Esophagus muscularis mucosa (tissue), 4 donors: ENCODE data around the gene POLDIP2.

Experiments used
- EP300 ChIP-seq: sonication (generic); formaldehyde crosslinking; IDR thresholded peaks from one replicate; pipeline ENCODE4 v1.6.1; 2017; ENCODE audit warnings: antibody characterized with exemption
- POLR2A ChIP-seq: fragments of 450-650 bp; IDR thresholded peaks from one replicate; pipeline ENCODE4 v1.6.1; 2017; ENCODE audit warnings: antibody characterized with exemption, moderate library complexity, mild to moderate bottlenecking, low read depth
- POLR2AphosphoS5 ChIP-seq, 2 donors: sonication (generic); formaldehyde crosslinking; IDR thresholded peaks; one replicate each; pipeline ENCODE4 v1.6.1; 2017; ENCODE audit warnings: antibody characterized with exemption in 2 of 2
- TF ChIP-seq, protein P1 (sequence below), 3 experiments: fragments of 200-600 bp in 2 of 3; fragments of 450-650 bp in 1 of 3; sonication (generic) in 2 of 3; IDR thresholded peaks; one replicate each; pipeline ENCODE4 v1.5.1; 2017 to 2019; ENCODE audit warnings: antibody characterized with exemption in 3 of 3, mild to moderate bottlenecking in 2 of 3, moderate library complexity in 1 of 3

DNA sequence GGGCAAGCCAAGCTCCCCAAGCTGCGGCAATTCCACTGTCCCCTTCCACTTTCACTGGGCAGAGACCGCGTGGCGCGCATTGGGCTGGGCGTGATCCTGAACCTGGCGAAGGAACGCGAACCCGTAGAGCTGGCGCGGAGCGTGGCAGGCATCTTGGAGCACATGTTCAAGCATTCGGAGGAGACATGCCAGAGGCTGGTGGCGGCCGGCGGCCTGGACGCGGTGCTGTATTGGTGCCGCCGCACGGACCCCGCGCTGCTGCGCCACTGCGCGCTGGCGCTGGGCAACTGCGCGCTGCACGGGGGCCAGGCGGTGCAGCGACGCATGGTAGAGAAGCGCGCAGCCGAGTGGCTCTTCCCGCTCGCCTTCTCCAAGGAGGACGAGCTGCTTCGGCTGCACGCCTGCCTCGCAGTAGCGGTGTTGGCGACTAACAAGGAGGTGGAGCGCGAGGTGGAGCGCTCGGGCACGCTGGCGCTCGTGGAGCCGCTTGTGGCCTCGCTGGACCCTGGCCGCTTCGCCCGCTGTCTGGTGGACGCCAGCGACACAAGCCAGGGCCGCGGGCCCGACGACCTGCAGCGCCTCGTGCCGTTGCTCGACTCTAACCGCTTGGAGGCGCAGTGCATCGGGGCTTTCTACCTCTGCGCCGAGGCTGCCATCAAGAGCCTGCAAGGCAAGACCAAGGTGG, 24.0 kb upstream of the POLDIP2 start:
- TF ChIP-seq POLR2A, result no peak
- TF ChIP-seq, protein P1, sequence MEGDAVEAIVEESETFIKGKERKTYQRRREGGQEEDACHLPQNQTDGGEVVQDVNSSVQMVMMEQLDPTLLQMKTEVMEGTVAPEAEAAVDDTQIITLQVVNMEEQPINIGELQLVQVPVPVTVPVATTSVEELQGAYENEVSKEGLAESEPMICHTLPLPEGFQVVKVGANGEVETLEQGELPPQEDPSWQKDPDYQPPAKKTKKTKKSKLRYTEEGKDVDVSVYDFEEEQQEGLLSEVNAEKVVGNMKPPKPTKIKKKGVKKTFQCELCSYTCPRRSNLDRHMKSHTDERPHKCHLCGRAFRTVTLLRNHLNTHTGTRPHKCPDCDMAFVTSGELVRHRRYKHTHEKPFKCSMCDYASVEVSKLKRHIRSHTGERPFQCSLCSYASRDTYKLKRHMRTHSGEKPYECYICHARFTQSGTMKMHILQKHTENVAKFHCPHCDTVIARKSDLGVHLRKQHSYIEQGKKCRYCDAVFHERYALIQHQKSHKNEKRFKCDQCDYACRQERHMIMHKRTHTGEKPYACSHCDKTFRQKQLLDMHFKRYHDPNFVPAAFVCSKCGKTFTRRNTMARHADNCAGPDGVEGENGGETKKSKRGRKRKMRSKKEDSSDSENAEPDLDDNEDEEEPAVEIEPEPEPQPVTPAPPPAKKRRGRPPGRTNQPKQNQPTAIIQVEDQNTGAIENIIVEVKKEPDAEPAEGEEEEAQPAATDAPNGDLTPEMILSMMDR (IDR thresholded peaks at IDR 0.05), result no peak
- TF ChIP-seq POLR2AphosphoS5 (IDR thresholded peaks at IDR 0.05), result no peak
- no peak for TF ChIP-seq EP300
